KMS-11 (cell line): ENCODE results near the gene ADNP.

Source experiments
- H2AFZ ChIP-seq: fragments of 200-600 bp; sonication (generic); 2 replicates; pipeline ENCODE4 v1.6.1; 2016; ENCODE audit warnings: antibody characterized with exemption, mixed run types, low read depth
- H3K27ac ChIP-seq: fragments of 200-600 bp; sonication (generic); 2 replicates; pipeline ENCODE4 v1.6.1; 2016; ENCODE audit warnings: mild to moderate bottlenecking, mixed run types
- H3K27me3 ChIP-seq: fragments of 200-600 bp; sonication (generic); 2 replicates; pipeline ENCODE4 v1.6.1; 2017; ENCODE audit warnings: mild to moderate bottlenecking, low read depth, mixed run types, moderate library complexity; ENCODE audit not compliant: insufficient read depth
- H3K36me3 ChIP-seq: fragments of 200-600 bp; sonication (generic); 2 replicates; pipeline ENCODE4 v1.6.1; 2017; ENCODE audit warnings: mild to moderate bottlenecking, mixed run types; ENCODE audit not compliant: insufficient read depth
- H3K4me1 ChIP-seq: fragments of 200-600 bp; sonication (generic); 2 replicates; pipeline ENCODE4 v1.6.1; 2016; ENCODE audit warnings: mild to moderate bottlenecking, low read depth, mixed run types; ENCODE audit not compliant: poor library complexity, severe bottlenecking
- H3K4me2 ChIP-seq: fragments of 200-600 bp; sonication (generic); 2 replicates; pipeline ENCODE4 v1.7.0; 2016; ENCODE audit warnings: mild to moderate bottlenecking, mixed run types
- H3K4me3 ChIP-seq: fragments of 200-600 bp; sonication (generic); IDR thresholded peaks from 2 replicates; pipeline ENCODE4 v1.6.1; 2017; ENCODE audit warnings: low read depth, low read length, mixed read lengths; ENCODE audit not compliant: insufficient read depth
- H3K79me2 ChIP-seq: fragments of 200-600 bp; sonication (generic); 2 replicates; pipeline ENCODE4 v1.6.1; 2016; ENCODE audit warnings: low read depth, mixed run types; ENCODE audit not compliant: insufficient read depth
- H3K9ac ChIP-seq: fragments of 200-600 bp; sonication (generic); 2 replicates; pipeline ENCODE4 v1.6.1; 2016; ENCODE audit warnings: mild to moderate bottlenecking, mixed run types
- H4K20me1 ChIP-seq: fragments of 200-600 bp; sonication (generic); 2 replicates; pipeline ENCODE4 v1.6.1; 2016; ENCODE audit warnings: mild to moderate bottlenecking, mixed run types; ENCODE audit not compliant: insufficient read depth
- TF ChIP-seq, protein P1 (sequence below): fragments of 200-600 bp; sonication (generic); conservative IDR thresholded peaks from 2 replicates; pipeline ENCODE4 v1.6.1; 2017; ENCODE audit warnings: low read depth, mild to moderate bottlenecking, antibody characterized with exemption, low read length, moderate library complexity, mixed read lengths

ADNP gene

GRCh38 chr20:50909413-50909812, 21.8 kb downstream of the ADNP start:
- H3K79me2 ChIP-seq = peaks cover 99% of the 10 kb centered on the region
- no peak overlapping the region for H2AFZ ChIP-seq
- H3K4me1 ChIP-seq = peaks cover 45% of the 10 kb centered on the region
- peaks cover 6% of the 10 kb centered on the region; the same call in 1 of the 2 replicates for H3K36me3 ChIP-seq
- TF ChIP-seq, protein P1, sequence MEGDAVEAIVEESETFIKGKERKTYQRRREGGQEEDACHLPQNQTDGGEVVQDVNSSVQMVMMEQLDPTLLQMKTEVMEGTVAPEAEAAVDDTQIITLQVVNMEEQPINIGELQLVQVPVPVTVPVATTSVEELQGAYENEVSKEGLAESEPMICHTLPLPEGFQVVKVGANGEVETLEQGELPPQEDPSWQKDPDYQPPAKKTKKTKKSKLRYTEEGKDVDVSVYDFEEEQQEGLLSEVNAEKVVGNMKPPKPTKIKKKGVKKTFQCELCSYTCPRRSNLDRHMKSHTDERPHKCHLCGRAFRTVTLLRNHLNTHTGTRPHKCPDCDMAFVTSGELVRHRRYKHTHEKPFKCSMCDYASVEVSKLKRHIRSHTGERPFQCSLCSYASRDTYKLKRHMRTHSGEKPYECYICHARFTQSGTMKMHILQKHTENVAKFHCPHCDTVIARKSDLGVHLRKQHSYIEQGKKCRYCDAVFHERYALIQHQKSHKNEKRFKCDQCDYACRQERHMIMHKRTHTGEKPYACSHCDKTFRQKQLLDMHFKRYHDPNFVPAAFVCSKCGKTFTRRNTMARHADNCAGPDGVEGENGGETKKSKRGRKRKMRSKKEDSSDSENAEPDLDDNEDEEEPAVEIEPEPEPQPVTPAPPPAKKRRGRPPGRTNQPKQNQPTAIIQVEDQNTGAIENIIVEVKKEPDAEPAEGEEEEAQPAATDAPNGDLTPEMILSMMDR = no peak
- H3K4me2 ChIP-seq = no peak overlapping the region
- no peaks in the 10 kb centered on the region for H3K27me3 ChIP-seq
- H3K27ac ChIP-seq = no peak overlapping the region
- H4K20me1 ChIP-seq = peaks cover 75% of the 10 kb centered on the region
- H3K9ac ChIP-seq = no peak overlapping the region
- no peak overlapping the region for H3K4me3 ChIP-seq

GRCh38 chr20:50904067-50904570, 27.1 kb downstream of the ADNP start:
- H3K27me3 ChIP-seq = no peaks in the 10 kb centered on the region
- no peak overlapping the region for H3K27ac ChIP-seq
- peaks cover 90% of the 10 kb centered on the region for H3K79me2 ChIP-seq
- no peaks in the 10 kb centered on the region for H3K4me1 ChIP-seq
- H3K4me2 ChIP-seq = no peak overlapping the region
- H2AFZ ChIP-seq = no peak overlapping the region
- no peak overlapping the region for H3K9ac ChIP-seq
- H3K4me3 ChIP-seq = no peak overlapping the region
- peaks cover 51% of the 10 kb centered on the region for H4K20me1 ChIP-seq
- TF ChIP-seq, protein P1 = no peak
- peaks cover 26% of the 10 kb centered on the region; the same call in 1 of the 2 replicates for H3K36me3 ChIP-seq

DNA sequence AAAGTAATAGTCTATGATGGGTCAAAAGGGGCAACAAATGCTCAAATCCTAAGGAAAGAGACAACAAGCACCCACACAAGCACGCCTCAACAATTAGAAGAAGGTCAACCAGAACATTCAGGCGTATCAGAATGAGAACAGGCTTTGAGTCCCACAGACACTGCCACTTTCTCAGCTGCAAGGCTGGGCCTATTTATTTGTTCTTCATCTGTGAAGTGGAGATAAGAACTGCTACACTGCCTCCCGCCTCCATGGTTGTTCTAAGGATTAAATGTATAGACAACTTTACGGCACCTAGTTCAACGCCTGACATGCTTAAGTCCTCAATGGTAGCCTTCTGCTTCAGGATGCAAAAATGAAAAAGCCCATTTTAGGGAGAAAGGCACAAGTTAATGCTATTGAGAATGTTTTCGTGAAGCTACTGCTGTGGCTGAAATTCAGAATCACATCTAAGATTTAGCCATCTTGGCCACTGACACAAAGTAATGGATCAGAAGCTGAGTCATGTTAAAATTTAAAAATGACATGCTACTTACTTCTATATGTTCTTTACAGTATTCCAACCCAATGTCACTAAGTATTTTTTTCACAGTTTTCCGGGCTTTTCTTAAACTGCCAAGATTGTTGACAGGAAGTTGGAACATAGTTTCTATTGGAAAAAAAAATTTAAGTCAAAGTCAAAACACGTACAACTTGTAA, 27.7 kb downstream of the ADNP start:
- TF ChIP-seq, protein P1 = no peak
- peaks cover 47% of the 10 kb centered on the region for H4K20me1 ChIP-seq
- H3K4me2 ChIP-seq = no peak overlapping the region
- H3K4me3 ChIP-seq = no peak overlapping the region
- no peaks in the 10 kb centered on the region for H3K27me3 ChIP-seq
- H3K36me3 ChIP-seq = peaks cover 26% of the 10 kb centered on the region; the same call in 1 of the 2 replicates
- H3K9ac ChIP-seq = no peak overlapping the region
- H3K79me2 ChIP-seq = peaks cover 83% of the 10 kb centered on the region
- no peak overlapping the region for H2AFZ ChIP-seq
- H3K27ac ChIP-seq = no peak overlapping the region
- no peaks in the 10 kb centered on the region for H3K4me1 ChIP-seq

DNA sequence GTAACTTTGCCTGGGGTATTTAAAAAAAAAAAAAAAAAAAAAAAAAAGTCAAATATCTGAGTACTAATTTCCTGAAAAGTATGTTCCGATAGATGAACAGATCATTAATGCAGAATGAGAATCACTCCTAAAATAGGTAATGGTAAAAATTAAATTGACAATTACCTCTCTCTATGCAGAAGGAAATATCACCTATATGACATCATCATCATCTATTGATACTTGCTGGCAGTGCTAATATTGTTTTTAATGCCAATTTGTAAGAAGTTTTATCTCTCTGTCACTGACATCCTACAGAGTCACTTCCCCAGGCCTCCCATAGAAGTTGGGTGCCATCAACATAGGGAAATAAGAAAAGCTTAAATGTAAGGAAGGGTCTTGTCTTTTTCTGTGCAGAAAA, 29.9 kb downstream of the ADNP start:
- Histone ChIP-seq H3K4me1 (no peaks in the 10 kb centered on the region), H3K27me3 (no peaks in the 10 kb centered on the region), H2AFZ (no peak overlapping the region), H3K27ac (no peak overlapping the region), H4K20me1 (peaks cover 32% of the 10 kb centered on the region), H3K36me3 (peaks cover 30% of the 10 kb centered on the region; the same call in 1 of the 2 replicates), H3K79me2 (peaks cover 61% of the 10 kb centered on the region), H3K4me2 (no peak overlapping the region), H3K9ac (no peak overlapping the region), H3K4me3 (no peak overlapping the region)
- TF ChIP-seq, protein P1 = no peak
